Osteoblast (primary cell): ENCODE measurements around the gene CXCL12. TPM values are rescaled to one million over a fixed set of nuclear protein-coding genes. Genes with fewer than 3 reads are reported as not detected.

Source experiments
- DNase-seq: peaks from one replicate; pipeline ENCODE4 v3.0.0; 2011; ENCODE audit warnings: low spot score, mixed read lengths; ENCODE audit not compliant: insufficient read length; ENCODE audit errors: missing footprints
- H2AFZ ChIP-seq: 2 replicates; pipeline ENCODE4 v1.6.0; 2011; ENCODE audit warnings: mild to moderate bottlenecking, low read length
- H3K27ac ChIP-seq: 2 replicates; pipeline ENCODE4 v1.5.1; 2011; ENCODE audit warnings: mild to moderate bottlenecking, low read depth, low read length, moderate library complexity
- H3K27me3 ChIP-seq: 2 replicates; pipeline ENCODE4 v1.6.0; 2012; ENCODE audit warnings: mild to moderate bottlenecking, control low read depth, inconsistent platforms, low read length, moderate library complexity; ENCODE audit not compliant: insufficient read depth
- H3K36me3 ChIP-seq: 2 replicates; pipeline ENCODE4 v1.5.1; 2011; ENCODE audit warnings: mild to moderate bottlenecking, low read length, control low read depth, moderate library complexity; ENCODE audit not compliant: insufficient read depth
- H3K4me1 ChIP-seq: 2 replicates; pipeline ENCODE4 v1.5.1; 2011; ENCODE audit warnings: mild to moderate bottlenecking, low read length, control low read depth, moderate library complexity; ENCODE audit not compliant: insufficient read depth
- H3K4me2 ChIP-seq: 2 replicates; pipeline ENCODE4 v1.6.0; 2011; ENCODE audit warnings: mild to moderate bottlenecking, low read length; ENCODE audit not compliant: insufficient read depth
- H3K4me3 ChIP-seq: fragments of 200-600 bp; sonication (generic); 3 replicates; pipeline ENCODE4 v1.5.1; 2012; ENCODE audit warnings: mild to moderate bottlenecking, low read length, inconsistent platforms; ENCODE audit not compliant: insufficient read depth
- H3K79me2 ChIP-seq: 2 replicates; pipeline ENCODE4 v1.6.0; 2012; ENCODE audit warnings: mild to moderate bottlenecking, low read length, control low read depth, inconsistent platforms; ENCODE audit not compliant: insufficient read depth
- H3K9me3 ChIP-seq: 2 replicates; pipeline ENCODE4 v1.5.1; 2011; ENCODE audit warnings: low read depth, low read length, control low read depth
- H4K20me1 ChIP-seq: 2 replicates; pipeline ENCODE4 v1.6.0; 2012; ENCODE audit warnings: mild to moderate bottlenecking, low read length, control low read depth; ENCODE audit not compliant: insufficient read depth
- CTCF ChIP-seq: IDR thresholded peaks from 2 replicates; pipeline ENCODE4 v1.5.1; 2011; ENCODE audit warnings: mild to moderate bottlenecking, low read depth, low read length, moderate library complexity; ENCODE audit errors: extremely low read depth
- total RNA-seq: library from RNA; depleted of rRNA; stranded (reverse); fragments of >200 nt; gene quantifications from 2 replicates; pipeline ENCODE4 v1.2.3, GENCODE V29; 2012

Gene CXCL12
- total RNA-seq, 1 donor, result 288 TPM

GRCh38 chr10:44422570-44423101 lies 37.7 kb upstream of the CXCL12 start:
- peaks cover 15% of the 10 kb centered on the region for H3K27me3 ChIP-seq

DNA sequence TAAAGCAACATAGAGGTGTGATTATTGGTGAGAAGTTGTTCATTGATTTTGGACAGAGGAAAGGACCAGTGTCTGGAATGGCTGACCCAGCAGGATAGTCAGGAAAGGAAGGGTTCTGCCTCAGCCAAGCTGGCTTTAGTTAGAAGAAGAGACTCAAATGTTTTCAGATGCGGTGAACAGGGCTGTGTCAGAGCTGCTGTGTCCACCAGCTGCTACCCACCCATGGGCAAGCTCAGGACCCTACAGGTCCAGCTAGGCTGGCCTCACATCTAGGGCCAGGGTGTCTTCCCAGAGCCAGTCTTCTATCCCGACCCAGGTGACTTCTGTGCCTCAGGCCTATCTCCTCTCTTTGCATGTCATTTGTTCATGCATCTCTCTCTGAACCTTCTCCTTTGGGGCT lies 37.3 kb upstream of the CXCL12 start:
- no peak overlapping the region for H3K4me3 ChIP-seq
- no peak for TF ChIP-seq CTCF
- H3K79me2 ChIP-seq, result no peaks in the 10 kb centered on the region
- H3K36me3 ChIP-seq, result no peaks in the 10 kb centered on the region
- no peaks in the 10 kb centered on the region for H4K20me1 ChIP-seq
- no peaks in the 10 kb centered on the region for H3K4me1 ChIP-seq
- H3K9me3 ChIP-seq, result no peaks in the 10 kb centered on the region
- H3K4me2 ChIP-seq, result no peak overlapping the region
- H3K27ac ChIP-seq, result no peak overlapping the region
- peaks cover 16% of the 10 kb centered on the region for H3K27me3 ChIP-seq
- DNase-seq, result peak; percentile 18
- H2AFZ ChIP-seq, result no peak overlapping the region

More at GRCh38 chr10:44422570-44423101, 37.7 kb upstream of the CXCL12 start:
- no peak overlapping the region for H3K27ac ChIP-seq
- H3K4me2 ChIP-seq, result no peak overlapping the region
- H3K79me2 ChIP-seq, result no peaks in the 10 kb centered on the region
- H3K4me1 ChIP-seq, result no peaks in the 10 kb centered on the region
- no peaks in the 10 kb centered on the region for H3K36me3 ChIP-seq
- H4K20me1 ChIP-seq, result no peaks in the 10 kb centered on the region
- no peak for TF ChIP-seq CTCF
- H3K9me3 ChIP-seq, result no peaks in the 10 kb centered on the region
- H3K4me3 ChIP-seq, result no peak overlapping the region
- peak; percentile 66 for DNase-seq
- no peak overlapping the region for H2AFZ ChIP-seq

DNA sequence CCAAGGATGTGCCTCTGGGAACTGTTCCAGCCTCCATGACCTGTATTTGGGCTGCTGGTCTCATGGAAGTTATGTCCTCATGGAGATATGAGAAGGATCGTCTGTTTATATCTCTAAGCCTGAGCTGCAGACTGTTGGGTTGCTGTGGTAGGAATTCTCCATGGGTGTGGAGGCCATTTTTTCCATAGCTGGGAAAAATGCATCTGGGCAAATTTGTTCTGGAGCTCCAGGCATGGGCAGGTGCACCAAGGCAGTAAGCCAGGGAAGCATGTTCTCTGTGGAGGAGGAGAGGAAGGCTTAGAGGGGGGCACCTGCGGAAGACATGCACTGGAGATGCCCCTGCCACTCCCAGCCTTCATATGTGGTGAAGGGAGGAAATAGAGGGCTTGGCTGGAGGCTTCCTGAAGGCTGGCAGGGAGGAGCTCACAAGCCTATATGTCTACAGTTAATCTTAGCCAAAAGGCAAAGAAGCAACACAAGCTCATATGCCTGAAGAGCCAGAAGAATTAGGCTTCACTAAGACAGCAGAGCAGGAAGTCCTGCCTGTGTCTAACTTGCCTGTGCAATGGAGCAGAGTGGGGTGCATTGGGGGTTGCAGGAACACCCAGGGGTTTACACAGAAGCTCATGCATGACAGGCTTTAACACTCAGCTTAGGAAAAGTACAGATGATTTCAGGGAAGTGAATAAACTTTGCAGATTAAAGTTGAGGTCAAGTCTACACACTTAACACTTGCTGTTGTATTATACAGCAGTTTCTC lies 35.1 kb upstream of the CXCL12 start:
- Histone ChIP-seq H3K4me2 (no peak overlapping the region), H3K36me3 (no peaks in the 10 kb centered on the region), H4K20me1 (no peaks in the 10 kb centered on the region), H2AFZ (no peak overlapping the region), H3K4me1 (peaks cover 7% of the 10 kb centered on the region), H3K9me3 (no peaks in the 10 kb centered on the region), H3K27me3 (peaks cover 16% of the 10 kb centered on the region), H3K27ac (no peak overlapping the region), H3K4me3 (no peak overlapping the region), H3K79me2 (no peaks in the 10 kb centered on the region)
- DNase-seq, result peak; percentile 39
- TF ChIP-seq CTCF, result no peak

- Histone ChIP-seq H3K4me3 (no peak overlapping the region), H3K27me3 (peaks cover 16% of the 10 kb centered on the region), H3K4me2 (no peak overlapping the region), H4K20me1 (no peaks in the 10 kb centered on the region), H3K9me3 (no peaks in the 10 kb centered on the region), H3K79me2 (no peaks in the 10 kb centered on the region), H3K4me1 (peaks cover 7% of the 10 kb centered on the region), H3K27ac (no peak overlapping the region), H2AFZ (no peak overlapping the region), H3K36me3 (no peaks in the 10 kb centered on the region)
- DNase-seq, result no peak
- TF ChIP-seq CTCF, result no peak
Observed at GRCh38 chr10:44418637-44419036, 33.7 kb upstream of the CXCL12 start.
